HG03097 (cell line): ENCODE measurements around the gene PHKG2.

ENCODE experiments used
- ATAC-seq: cut with Tn5 transposase; IDR thresholded peaks from one replicate; pipeline ENCODE4 v1.9.1; 2021; ENCODE audit not compliant: unreplicated experiment, low FRiP score

Gene PHKG2

GRCh38 chr16:30787613-30788378, 39.6 kb downstream of the PHKG2 start:
- no peak for ATAC-seq

DNA sequence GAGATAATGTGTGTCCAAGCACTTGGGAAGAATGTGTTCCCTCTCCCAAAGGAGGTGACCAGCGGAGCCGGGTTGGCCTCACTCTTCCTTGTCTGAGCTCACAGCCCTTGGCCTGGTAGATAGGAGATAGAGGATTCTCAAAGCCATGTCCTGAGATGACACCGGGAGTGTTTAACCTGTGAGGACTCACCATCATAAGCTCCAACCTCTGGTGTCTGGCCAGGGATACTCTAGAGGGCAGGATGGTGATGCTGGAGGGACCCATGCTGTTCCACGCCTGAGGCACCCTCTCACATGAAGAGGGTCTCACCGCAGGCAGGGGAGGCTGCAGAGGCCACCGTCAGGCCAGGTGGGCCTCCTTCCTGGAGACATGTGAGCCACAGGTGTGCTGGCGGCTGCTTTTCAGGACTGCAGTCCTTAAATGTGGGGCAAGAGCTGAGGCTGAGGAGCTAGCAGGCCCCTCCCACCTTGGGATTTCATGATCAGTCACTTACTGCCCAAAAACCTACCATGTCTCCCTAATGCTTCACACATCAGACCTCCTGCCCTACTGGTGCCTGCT, 45.4 kb downstream of the PHKG2 start:
- no peak for ATAC-seq

- ATAC-seq: no peak
These were observed 46.4 kb downstream of the PHKG2 start for GRCh38 chr16:30794634-30795033.

GRCh38 chr16:30797670-30798309, 49.6 kb downstream of the PHKG2 start:
- no peak for ATAC-seq
